ENCODE results near the gene MAS1.

Gene MAS1

GRCh38 chr6:159890792-159891191, at the start of gene MAS1:
TSS of gene MAS1 (plus strand) at chr6:159890988. CDS start at chr6:159906956, 15,968 bp downstream.
- TF ChIP-seq TOX (CRISPR knock-in tag; IDR thresholded peaks at IDR 0.05; ENCODE audit: borderline replicate concordance), result no peak
- no peak for TF ChIP-seq CSDC2 (CRISPR knock-in tag; IDR thresholded peaks at IDR 0.05)
- no peak for TF ChIP-seq OSR1 (CRISPR knock-in tag; IDR thresholded peaks at IDR 0.05)
- TF ChIP-seq RARB (CRISPR knock-in tag; IDR thresholded peaks at IDR 0.05), result no peak
- no peak for TF ChIP-seq ZNF8 (CRISPR knock-in tag; IDR thresholded peaks at IDR 0.05)
- no peak for TF ChIP-seq BACH2 (CRISPR knock-in tag; IDR thresholded peaks at IDR 0.05; ENCODE audit: borderline replicate concordance)
- no peak for TF ChIP-seq ZFP30 (CRISPR knock-in tag; IDR thresholded peaks at IDR 0.05)
- TF ChIP-seq CSRNP3 (CRISPR knock-in tag; IDR thresholded peaks at IDR 0.05), result no peak
- TF ChIP-seq POU6F1 (CRISPR knock-in tag; IDR thresholded peaks at IDR 0.05; ENCODE audit: borderline replicate concordance, low read depth), result no peak
- TF ChIP-seq ISL1 (CRISPR knock-in tag; IDR thresholded peaks at IDR 0.05), result no peak
- TF ChIP-seq TCF4 (CRISPR knock-in tag; IDR thresholded peaks at IDR 0.05; ENCODE audit: borderline replicate concordance), result no peak
- no peak for TF ChIP-seq PPARA (CRISPR knock-in tag; IDR thresholded peaks at IDR 0.05; ENCODE audit: borderline replicate concordance)
- TF ChIP-seq ZNF565 (CRISPR knock-in tag; conservative IDR thresholded peaks at IDR 0.05; ENCODE audit: low read depth), result no peak
- TF ChIP-seq TSHZ2 (CRISPR knock-in tag; IDR thresholded peaks at IDR 0.05), result no peak
- no peak for TF ChIP-seq SNAI2 (CRISPR knock-in tag; IDR thresholded peaks at IDR 0.05)
- no peak for TF ChIP-seq ZNF70 (CRISPR knock-in tag; IDR thresholded peaks at IDR 0.05)
- no peak for TF ChIP-seq ZC3H10 (CRISPR knock-in tag; IDR thresholded peaks at IDR 0.05)
- no peak for TF ChIP-seq ESRRG (CRISPR knock-in tag; IDR thresholded peaks at IDR 0.05)
- TF ChIP-seq PATZ1 (CRISPR knock-in tag; IDR thresholded peaks at IDR 0.05; ENCODE audit: borderline replicate concordance), result no peak
- TF ChIP-seq GLIS3 (CRISPR knock-in tag; IDR thresholded peaks at IDR 0.05), result no peak
- no peak for ATAC-seq

- TF ChIP-seq PATZ1 (CRISPR knock-in tag; IDR thresholded peaks at IDR 0.05; ENCODE audit: borderline replicate concordance), result no peak
- no peak for TF ChIP-seq SNAI2 (CRISPR knock-in tag; IDR thresholded peaks at IDR 0.05)
- no peak for TF ChIP-seq ZC3H10 (CRISPR knock-in tag; IDR thresholded peaks at IDR 0.05)
- no peak for TF ChIP-seq PPARA (CRISPR knock-in tag; IDR thresholded peaks at IDR 0.05; ENCODE audit: borderline replicate concordance)
- TF ChIP-seq ZNF70 (CRISPR knock-in tag; IDR thresholded peaks at IDR 0.05), result no peak
- no peak for TF ChIP-seq OSR1 (CRISPR knock-in tag; IDR thresholded peaks at IDR 0.05)
- TF ChIP-seq ZFP3 (CRISPR knock-in tag; IDR thresholded peaks at IDR 0.05), result no peak
- no peak for TF ChIP-seq CSRNP3 (CRISPR knock-in tag; IDR thresholded peaks at IDR 0.05)
- no peak for TF ChIP-seq TCF4 (CRISPR knock-in tag; IDR thresholded peaks at IDR 0.05; ENCODE audit: borderline replicate concordance)
- TF ChIP-seq RARB (CRISPR knock-in tag; IDR thresholded peaks at IDR 0.05), result no peak
- no peak for TF ChIP-seq TSHZ2 (CRISPR knock-in tag; IDR thresholded peaks at IDR 0.05)
- TF ChIP-seq ZNF8 (CRISPR knock-in tag; IDR thresholded peaks at IDR 0.05), result no peak
- no peak for TF ChIP-seq ZFP30 (CRISPR knock-in tag; IDR thresholded peaks at IDR 0.05)
- TF ChIP-seq TOX (CRISPR knock-in tag; IDR thresholded peaks at IDR 0.05; ENCODE audit: borderline replicate concordance), result no peak
- TF ChIP-seq CSDC2 (CRISPR knock-in tag; IDR thresholded peaks at IDR 0.05), result no peak
- ATAC-seq, result peak; percentile 67
Observed at GRCh38 chr6:159842035-159842434, 48.8 kb upstream of the MAS1 start.
